Right lobe of liver (tissue), 6 donors: ENCODE data around the gene ASB14. TPM values are rescaled to one million over a fixed set of nuclear protein-coding genes. Genes with fewer than 3 reads are reported as not detected.
"Not testable (repeated sequence)": the region's sequence is repeated elsewhere in the genome, so short reads cannot be mapped to it uniquely, and the experiment has no call there.

Experiments
- ATAC-seq, 4 donors: fragments of 200-7000 bp; cut with Tn5 transposase; one replicate each; pipeline ENCODE4 v1.9.1; 2020; ENCODE audit warnings: mild to moderate bottlenecking in 4 of 4, moderate library complexity in 4 of 4
- DNase-seq, 3 donors: peaks; one replicate each; pipeline ENCODE4 v3.0.0-alpha.2; 2020
- H3K27ac ChIP-seq, 3 donors: fragments of 200-600 bp; one replicate each; pipeline ENCODE4 v1.8.0; 2022
- H3K27me3 ChIP-seq, 2 donors: fragments of 200-600 bp; one replicate each; pipeline ENCODE4 v1.8.0; 2022
- H3K36me3 ChIP-seq, 4 donors: fragments of 200-600 bp; sonication (generic) in 1 of 4; one replicate each; pipeline versions ENCODE4 v1.5.1 to v1.8.0; 2017 to 2022; ENCODE audit warnings: control low read depth in 1 of 4
- H3K4me1 ChIP-seq, 4 donors: fragments of 200-600 bp; sonication (generic) in 1 of 4; one replicate each; pipeline versions ENCODE4 v1.5.1 to v1.8.0; 2017 to 2022; ENCODE audit warnings: control low read depth in 1 of 4
- H3K4me3 ChIP-seq, 3 donors: fragments of 200-600 bp; one replicate each; pipeline ENCODE4 v1.8.0; 2022
- H3K9me3 ChIP-seq, 4 donors: fragments of 200-600 bp; sonication (generic) in 1 of 4; one replicate each; pipeline versions ENCODE4 v1.5.1 to v1.8.0; 2017 to 2022; ENCODE audit warnings: control low read depth in 1 of 4
- POLR2A ChIP-seq: fragments of 450-650 bp; IDR thresholded peaks from one replicate; pipeline ENCODE4 v1.6.1; 2017; ENCODE audit warnings: antibody characterized with exemption, mild to moderate bottlenecking
- WGBS: methylation state at CpG from one replicate; pipeline ENCODE4 v1.1.6; 2018; ENCODE audit warnings: low coverage, low lambda C conversion rate; ENCODE audit not compliant: insufficient coverage; ENCODE audit errors: missing lambda C conversion rate; 5-methylcytosine and 5-hydroxymethylcytosine counted together
- intact Hi-C, 2 donors: fragments of 100-400 bp; cut with DNase I; formaldehyde crosslinking; loops; one replicate each; pipeline versions ENCODE4 v1.11.2 to v1.14.1; 2022
- long read RNA-seq: library from polyadenylated mRNA; unstranded; transcript quantifications from one replicate; pipeline ENCODE4 v2.0.0, GENCODE V29; 2019
- total RNA-seq, 6 experiments: library from RNA; depleted of rRNA in 2 of 6; stranded (reverse); fragments of >200 nt in 2 of 6; fragmentation: NEBNext Ultra II Directional in 3 of 6; extraction: Animal tissue kit (Norgen Biotek cat#: 25700) in 3 of 6; gene quantifications; one replicate each; pipeline versions ENCODE4 v1.1.0 to v1.2.4, GENCODE V29; 2016 to 2023
- TF ChIP-seq, protein P1 (sequence below), 4 donors: fragments of 200-600 bp in 3 of 4; fragments of 450-650 bp in 1 of 4; IDR thresholded peaks; one replicate each; pipeline versions ENCODE4 v1.5.1 to v1.8.0; 2016 to 2022; ENCODE audit warnings: antibody characterized with exemption in 4 of 4, mild to moderate bottlenecking in 2 of 4
- donor health status: DM: no; HTN: yes; CAD: no.
- donor health status: DM: no; HTN: no; CAD: no.
- donor health status: DM: no; HTN: no; CAD: no.
- donor health status: DM: no; HTN: yes; CAD: no.
- donor health status: DM: no; HTN: yes; CAD: no.

The ASB14 gene
- not detected for total RNA-seq
- long read RNA-seq: 0 reads

DNA sequence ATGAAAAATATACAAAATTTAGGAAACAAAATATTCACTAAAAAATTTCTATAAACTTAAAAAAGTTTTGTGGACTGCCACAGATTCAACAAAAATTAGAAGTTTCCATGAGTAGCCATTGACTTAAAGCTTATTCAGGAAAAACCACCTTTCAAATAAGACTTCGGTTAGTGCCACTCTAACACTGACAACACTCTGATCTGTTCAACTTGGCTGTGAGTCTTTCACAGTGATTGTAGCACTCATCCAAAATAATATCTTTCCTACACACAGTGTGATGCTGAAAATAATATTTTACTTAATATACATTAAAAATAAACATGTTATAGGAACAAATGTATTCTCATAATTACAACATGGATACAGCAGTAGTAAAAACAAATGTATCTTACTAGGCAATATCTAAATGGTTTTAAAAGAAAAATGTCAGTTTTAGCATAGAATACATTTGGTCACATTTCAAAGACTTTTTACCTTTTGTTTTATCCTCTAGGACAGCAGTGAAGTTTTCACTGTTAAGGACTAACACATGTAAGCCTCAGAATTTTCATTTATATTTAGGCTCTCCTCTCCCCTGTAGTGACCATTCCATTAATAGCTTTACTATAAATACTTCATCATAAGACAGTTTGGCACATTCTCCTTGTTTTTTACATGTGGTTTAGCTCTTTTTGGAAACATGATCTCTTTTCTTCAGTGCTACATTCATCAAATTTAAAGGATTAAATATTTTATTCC lies at the start of gene ASB14:
Gene ASB14, minus strand, starts transcription at position 527 of the 738 bp plus-strand sequence. CDS start 652 bp downstream, outside the sequence.
- no peak for ATAC-seq
- H3K36me3 ChIP-seq: no peaks in the 10 kb centered on the region
- TF ChIP-seq, protein P1, sequence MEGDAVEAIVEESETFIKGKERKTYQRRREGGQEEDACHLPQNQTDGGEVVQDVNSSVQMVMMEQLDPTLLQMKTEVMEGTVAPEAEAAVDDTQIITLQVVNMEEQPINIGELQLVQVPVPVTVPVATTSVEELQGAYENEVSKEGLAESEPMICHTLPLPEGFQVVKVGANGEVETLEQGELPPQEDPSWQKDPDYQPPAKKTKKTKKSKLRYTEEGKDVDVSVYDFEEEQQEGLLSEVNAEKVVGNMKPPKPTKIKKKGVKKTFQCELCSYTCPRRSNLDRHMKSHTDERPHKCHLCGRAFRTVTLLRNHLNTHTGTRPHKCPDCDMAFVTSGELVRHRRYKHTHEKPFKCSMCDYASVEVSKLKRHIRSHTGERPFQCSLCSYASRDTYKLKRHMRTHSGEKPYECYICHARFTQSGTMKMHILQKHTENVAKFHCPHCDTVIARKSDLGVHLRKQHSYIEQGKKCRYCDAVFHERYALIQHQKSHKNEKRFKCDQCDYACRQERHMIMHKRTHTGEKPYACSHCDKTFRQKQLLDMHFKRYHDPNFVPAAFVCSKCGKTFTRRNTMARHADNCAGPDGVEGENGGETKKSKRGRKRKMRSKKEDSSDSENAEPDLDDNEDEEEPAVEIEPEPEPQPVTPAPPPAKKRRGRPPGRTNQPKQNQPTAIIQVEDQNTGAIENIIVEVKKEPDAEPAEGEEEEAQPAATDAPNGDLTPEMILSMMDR (IDR thresholded peaks at IDR 0.05): no peak
- TF ChIP-seq POLR2A: no peak

DNA sequence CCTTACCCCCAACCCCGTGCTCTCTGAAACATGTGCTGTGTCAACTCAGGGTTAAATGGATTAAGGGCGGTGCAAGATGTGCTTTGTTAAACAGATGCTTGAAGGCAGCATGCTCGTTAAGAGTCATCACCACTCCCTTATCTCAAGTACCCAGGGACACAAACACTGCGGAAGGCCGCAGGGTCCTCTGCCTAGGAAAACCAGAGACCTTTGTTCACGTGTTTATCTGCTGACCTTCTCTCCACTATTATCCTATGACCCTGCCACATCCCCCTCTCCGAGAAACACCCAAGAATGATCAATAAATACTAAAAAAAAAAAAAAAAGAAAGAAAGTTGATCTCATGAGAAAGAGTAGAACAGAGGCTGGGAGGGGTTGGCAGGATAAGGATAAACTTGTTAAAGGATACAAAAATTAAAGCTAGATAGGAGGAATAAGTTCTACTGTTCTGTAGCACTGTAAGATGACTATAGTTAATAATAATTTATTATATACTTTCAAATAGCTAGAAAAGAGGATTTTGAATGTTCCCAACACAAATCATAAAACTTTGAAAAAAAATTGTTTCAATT lies 46.7 kb upstream of the ASB14 start:
- H3K9me3 ChIP-seq, H3K4me1 ChIP-seq, H3K27ac ChIP-seq, H3K4me3 ChIP-seq, DNase-seq, H3K27me3 ChIP-seq, H3K36me3 ChIP-seq, ATAC-seq, intact Hi-C loops: not testable (repeated sequence)
- whole genome bisulfite sequencing: 25% methylated on average over 6 of the region's 7 CpGs

More for the DNA sequence above, at the start of gene ASB14:
- no peaks in the 10 kb centered on the region for H3K9me3 ChIP-seq
- no peaks in the 10 kb centered on the region for H3K27me3 ChIP-seq
- H3K4me1 ChIP-seq: no peaks in the 10 kb centered on the region
- no peak within 1 kb of the TSS for H3K4me3 ChIP-seq
- 83% methylated on average over 1 of the region's 1 CpG for whole genome bisulfite sequencing
- H3K27ac ChIP-seq: no peak within 1 kb of the TSS
- intact Hi-C loops: no loop called here
- DNase-seq: no peak

DNA sequence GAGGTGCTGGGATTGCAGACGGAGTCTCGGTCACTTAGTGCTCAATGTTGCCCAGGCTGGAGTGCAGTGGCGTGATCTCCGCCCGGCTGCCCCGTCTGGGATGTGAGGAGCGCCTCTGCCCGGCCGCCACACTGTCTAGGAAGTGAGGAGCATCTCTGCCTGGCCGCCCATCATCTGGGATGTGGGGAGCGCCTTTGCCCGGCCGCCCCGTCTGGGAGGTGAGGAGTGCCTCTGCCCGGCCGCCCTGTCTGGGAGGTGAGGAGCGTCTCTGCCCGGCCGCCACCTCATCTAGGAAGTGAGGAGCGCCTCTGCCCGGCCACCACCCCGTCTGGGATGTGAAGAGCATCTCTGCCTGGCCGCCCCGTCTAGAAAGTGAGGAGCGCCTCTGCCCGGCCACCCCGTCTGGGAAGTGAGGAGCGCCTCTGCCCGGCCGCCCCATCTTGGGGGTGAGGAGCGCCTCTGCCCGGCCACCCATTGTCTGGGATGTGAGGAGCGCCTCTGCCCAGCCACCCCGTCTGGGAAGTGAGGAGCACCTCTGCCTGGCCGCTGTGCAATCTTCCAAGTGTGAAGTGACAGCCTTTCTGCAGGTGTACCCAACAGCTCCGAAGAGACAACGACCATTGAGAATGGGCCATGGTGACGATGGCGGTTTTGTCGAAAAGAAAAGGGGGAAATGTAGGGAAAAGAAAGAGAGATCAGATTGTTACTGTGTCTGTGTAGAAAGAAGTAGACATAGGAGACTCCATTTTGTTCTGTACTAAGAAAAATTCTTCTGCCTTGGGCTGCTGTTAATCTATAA lies 46.0 kb upstream of the ASB14 start:
- ATAC-seq, H3K27ac ChIP-seq, H3K9me3 ChIP-seq, H3K4me3 ChIP-seq, H3K36me3 ChIP-seq, H3K4me1 ChIP-seq, intact Hi-C loops, DNase-seq, H3K27me3 ChIP-seq: not testable (repeated sequence)
- 80% methylated on average over 6 of the region's 40 CpGs for WGBS

DNA sequence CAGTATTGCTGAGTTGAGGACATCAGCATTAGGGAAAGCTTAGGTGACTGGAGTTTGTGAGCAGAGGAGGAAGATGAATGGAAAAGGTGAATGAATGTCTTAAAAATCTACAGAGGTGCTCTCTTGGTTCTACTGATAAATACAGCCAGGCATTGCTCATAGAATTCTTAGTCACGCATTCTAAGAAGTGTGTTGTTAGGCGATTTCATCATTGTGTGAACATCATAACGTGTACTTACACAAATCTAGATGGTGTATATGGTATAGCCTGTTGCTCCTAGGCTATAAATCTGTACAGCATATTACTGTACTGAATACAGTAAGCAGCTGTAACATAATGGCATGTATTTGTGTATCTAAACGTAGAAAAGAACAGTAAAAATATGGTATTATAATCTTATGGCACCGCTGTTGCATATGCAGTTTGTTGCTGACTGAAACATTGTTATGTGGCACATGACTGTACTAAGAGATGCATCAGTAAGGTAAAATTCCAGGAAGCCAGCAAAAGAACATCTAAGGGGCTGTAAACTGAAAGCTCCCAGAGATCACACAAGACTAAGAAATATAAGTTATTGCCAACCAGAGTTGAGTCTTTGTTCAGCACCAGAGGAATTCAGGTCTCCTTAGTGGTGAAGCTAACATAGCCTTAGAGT lies 42.9 kb upstream of the ASB14 start:
- Histone ChIP-seq H3K27me3 (no peaks in the 10 kb centered on the region), H3K36me3 (no peaks in the 10 kb centered on the region), H3K4me3 (no peak overlapping the region), H3K27ac (no peak overlapping the region), H3K9me3 (no peaks in the 10 kb centered on the region), H3K4me1 (no peaks in the 10 kb centered on the region)
- DNase-seq (no peak), ATAC-seq (no peak)
- 62% methylated on average over 5 of the region's 5 CpGs for WGBS
- intact Hi-C loops: no loop called here
- no peak for TF ChIP-seq POLR2A
- TF ChIP-seq, protein P1 (IDR thresholded peaks at IDR 0.05): no peak

DNA sequence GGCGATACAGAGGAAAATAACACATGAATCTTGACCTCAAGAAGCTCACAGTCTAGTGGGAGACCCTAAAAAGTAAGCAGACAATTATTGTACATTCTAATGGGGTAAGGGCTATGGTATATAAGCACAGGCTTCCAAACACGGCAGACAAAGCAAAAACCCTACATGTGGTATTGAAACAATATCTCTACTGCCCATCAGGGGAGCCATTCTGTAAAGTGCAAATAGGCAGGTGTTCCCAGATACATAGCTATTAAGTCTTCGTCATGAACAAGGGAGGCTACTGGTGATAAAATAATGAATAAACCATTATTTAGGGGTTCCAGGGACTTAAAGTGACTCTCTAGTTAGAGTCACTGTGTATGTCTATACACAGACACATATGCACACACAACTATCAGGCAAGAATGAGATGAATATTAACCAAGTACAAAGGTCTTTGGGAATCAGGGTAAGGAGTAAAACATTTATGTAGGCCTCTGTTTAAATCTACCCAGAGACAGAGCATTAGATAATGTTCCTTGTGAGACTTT lies 38.7 kb upstream of the ASB14 start:
- no peaks in the 10 kb centered on the region for H3K36me3 ChIP-seq
- no peak overlapping the region for H3K4me3 ChIP-seq
- intact Hi-C loops: no loop called here
- WGBS: 92% methylated on average over 3 of the region's 3 CpGs
- no peaks in the 10 kb centered on the region for H3K27me3 ChIP-seq
- no peaks in the 10 kb centered on the region for H3K9me3 ChIP-seq
- no peak for ATAC-seq
- no peaks in the 10 kb centered on the region for H3K4me1 ChIP-seq
- no peak for TF ChIP-seq POLR2A
- TF ChIP-seq, protein P1 (IDR thresholded peaks at IDR 0.05): no peak
- DNase-seq: no peak
- H3K27ac ChIP-seq: no peak overlapping the region

DNA sequence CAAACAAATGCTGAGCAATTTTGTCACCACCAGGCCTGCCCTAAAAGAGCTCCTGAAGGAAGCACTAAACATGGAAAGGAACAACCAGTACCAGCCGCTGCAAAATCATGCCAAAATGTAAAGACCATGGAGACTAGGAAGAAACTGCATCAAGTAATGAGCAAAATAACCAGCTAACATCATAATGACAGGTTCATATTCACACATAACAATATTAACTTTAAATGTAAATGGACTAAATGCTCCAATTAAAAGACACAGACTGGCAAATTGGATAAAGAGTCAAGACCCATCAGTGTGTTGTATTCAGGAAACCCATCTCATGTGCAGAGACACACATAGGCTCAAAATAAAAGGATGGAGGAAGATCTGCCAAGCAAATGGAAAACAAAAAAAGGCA lies 34.0 kb upstream of the ASB14 start:
- H3K4me3 ChIP-seq, H3K36me3 ChIP-seq, intact Hi-C loops, H3K4me1 ChIP-seq, H3K27ac ChIP-seq, DNase-seq, H3K27me3 ChIP-seq, ATAC-seq, H3K9me3 ChIP-seq: not testable (repeated sequence)
- 88% methylated on average over 1 of the region's 1 CpG for WGBS
